HT-29 (cell line): ENCODE data around the gene FCRL6. TPM values are rescaled to one million over a fixed set of nuclear protein-coding genes. Genes with fewer than 3 reads are reported as not detected.

Source experiments
- DNase-seq: peaks from one replicate; pipeline ENCODE4 v3.0.0-alpha.2; 2015; ENCODE audit warnings: low spot score
- total RNA-seq: library from RNA; depleted of rRNA; stranded (reverse); fragments of >200 nt; shearing (Covaris generic); gene quantifications from 2 replicates; pipeline ENCODE4 v1.2.3, GENCODE V29; 2014

Gene FCRL6
- total RNA-seq, 1 experiment from 2014 or later, result not detected

DNA sequence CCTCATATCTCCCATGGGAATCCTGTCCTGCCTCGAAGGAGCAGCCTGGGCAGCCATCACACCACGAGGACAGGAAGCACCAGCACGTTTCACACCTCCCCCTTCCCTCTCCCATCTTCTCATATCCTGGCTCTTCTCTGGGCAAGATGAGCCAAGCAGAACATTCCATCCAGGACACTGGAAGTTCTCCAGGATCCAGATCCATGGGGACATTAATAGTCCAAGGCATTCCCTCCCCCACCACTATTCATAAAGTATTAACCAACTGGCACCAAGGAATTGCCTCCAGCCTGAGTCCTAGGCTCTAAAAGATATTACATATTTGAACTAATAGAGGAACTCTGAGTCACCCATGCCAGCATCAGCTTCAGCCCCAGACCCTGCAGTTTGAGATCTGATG lies 33.2 kb downstream of the FCRL6 start:
- no peak for DNase-seq

- DNase-seq, result no peak
Observed at GRCh38 chr1:159835862-159836525, 33.8 kb downstream of the FCRL6 start.

- DNase-seq, result no peak
Observed at GRCh38 chr1:159838715-159839114, 36.6 kb downstream of the FCRL6 start.

- no peak for DNase-seq
Observed at GRCh38 chr1:159839116-159839849, 37.1 kb downstream of the FCRL6 start.

DNA sequence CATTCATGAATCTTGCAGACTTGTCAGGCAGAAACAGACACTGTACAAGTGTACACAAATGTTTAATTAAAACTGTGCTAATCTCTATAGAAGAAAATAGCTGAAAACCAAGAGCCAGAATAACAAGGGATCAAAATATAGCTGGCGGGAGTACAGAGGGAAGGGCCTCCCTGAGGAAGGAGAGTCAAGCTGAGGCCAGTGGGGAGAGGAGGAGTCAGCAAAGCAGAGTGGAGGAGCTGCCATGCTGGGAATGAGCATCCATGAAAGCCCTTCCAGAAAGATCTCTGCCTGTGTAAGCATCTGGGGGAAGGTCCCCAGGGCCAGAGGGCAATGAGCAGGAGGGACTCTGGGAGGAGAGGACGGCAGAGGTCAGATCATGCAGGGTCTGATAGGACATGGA lies 39.6 kb downstream of the FCRL6 start:
- no peak for DNase-seq

- DNase-seq, result no peak
Observed at GRCh38 chr1:159843459-159843858, 41.3 kb downstream of the FCRL6 start.

DNA sequence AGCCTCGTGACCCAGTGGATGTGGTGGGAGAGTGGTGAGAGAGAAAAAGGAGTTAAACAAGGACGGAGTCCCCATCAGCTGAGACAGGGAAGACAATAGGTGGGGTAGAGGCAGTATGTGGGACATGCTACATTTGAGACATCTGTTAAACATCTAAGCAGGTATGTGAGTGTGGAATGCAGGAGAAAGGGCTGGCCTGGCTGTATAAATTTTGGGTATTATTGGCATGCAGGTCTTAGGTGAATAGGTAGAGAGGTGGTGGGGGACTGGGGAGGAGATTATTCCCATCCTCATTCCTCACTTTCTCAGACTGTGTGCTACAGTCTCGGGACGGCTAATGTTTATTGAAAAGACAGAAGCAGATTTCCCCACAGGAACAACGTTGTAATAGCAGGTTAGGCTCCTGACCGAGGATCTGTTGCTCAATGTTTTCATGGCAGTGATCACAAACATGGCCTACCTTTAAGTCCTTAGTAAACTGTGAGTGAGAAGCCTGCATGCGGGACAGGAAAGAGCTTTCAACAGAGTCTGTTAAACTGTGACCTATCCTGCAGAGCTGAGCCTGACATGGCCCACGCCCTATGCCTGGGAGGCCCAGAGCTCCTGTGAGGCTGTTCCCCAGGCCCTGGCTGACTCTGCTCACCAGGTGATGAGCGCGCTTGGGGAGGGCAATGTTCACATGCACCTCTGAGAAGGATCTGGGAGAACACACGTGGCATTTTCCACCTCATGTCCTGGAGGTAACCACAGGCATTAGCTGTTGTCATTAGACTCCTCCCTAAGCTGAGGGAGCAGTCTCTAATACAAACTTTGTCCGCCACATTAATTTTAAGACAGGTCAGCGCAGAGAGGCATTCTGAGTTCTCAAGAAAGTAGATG lies 43.8 kb downstream of the FCRL6 start:
- no peak for DNase-seq

DNA sequence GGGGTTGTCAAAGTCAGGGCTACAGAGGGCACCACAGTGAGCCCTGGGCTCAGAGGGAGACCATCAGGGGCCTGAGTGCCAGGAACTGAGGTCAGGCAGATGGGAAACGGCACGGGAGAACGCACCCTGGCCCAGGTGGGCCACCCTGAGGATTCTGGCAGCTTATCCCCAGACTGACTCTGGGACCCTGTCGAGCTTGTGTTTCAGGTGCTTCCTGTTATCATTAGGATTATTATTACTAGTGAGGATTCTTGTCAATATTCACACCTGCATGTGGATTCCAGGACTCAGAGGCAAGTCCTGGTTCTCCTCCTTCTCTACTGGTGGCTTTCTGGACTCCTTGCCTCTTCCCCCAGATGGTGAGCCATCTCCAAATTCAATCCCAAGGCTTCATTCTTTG lies 45.1 kb downstream of the FCRL6 start:
- no peak for DNase-seq

DNA sequence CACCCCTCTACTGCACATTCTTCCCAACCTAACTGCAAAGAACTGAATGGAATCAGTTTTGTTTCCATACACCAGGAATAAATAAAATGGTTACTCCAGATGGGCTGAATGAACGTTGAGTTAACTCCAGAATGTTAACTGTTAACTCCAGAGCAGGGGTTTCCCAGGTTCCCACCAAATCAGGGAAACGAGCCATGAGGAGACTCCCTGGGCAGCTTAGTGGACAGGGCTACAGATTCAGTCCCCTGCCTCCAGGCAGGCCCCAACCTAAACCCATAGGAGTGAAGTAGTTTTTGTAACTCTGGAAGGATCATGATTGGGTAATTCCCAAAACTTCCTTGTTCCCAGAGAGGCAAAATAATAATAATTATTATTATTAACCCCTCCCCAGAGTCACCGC lies 46.2 kb downstream of the FCRL6 start:
- DNase-seq, result no peak

DNA sequence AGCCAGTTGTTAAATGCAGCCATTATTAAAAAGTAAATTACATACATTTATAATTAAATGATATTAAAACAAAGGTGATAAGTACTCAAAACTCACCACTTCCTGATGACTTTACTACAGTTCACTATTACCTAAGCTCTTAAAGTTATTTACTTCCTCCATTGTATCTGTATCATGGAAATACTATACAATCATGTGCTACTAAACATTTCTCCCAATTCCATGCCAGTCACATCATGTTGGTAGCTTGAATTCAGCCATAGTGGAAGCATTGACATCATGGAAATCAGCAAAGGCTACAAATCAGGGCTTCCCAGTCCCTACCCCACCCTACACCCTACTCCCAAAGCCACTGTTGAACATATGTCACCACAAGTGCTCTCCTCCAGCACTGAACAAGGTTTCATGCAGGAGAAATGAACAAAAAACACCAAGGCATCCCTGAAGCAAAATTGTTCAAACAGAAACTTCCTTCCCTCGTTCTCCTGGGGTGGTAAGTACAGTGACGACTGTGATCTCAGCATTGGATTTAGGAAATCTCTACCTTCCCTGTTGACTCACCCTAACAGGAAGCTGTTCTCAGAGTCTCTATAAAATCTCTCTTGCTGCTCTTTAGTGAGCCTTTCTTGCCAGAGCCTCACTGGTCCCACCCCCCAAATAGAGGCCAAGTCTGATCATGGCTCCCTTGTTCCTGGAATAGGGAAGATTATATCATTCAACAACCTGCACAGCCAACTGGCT lies 47.6 kb downstream of the FCRL6 start:
- no peak for DNase-seq

- DNase-seq, result no peak
Observed at GRCh38 chr1:159851407-159851806, 49.2 kb downstream of the FCRL6 start.

- no peak for DNase-seq
Observed at GRCh38 chr1:159853417-159854115, 51.4 kb downstream of the FCRL6 start.

DNA sequence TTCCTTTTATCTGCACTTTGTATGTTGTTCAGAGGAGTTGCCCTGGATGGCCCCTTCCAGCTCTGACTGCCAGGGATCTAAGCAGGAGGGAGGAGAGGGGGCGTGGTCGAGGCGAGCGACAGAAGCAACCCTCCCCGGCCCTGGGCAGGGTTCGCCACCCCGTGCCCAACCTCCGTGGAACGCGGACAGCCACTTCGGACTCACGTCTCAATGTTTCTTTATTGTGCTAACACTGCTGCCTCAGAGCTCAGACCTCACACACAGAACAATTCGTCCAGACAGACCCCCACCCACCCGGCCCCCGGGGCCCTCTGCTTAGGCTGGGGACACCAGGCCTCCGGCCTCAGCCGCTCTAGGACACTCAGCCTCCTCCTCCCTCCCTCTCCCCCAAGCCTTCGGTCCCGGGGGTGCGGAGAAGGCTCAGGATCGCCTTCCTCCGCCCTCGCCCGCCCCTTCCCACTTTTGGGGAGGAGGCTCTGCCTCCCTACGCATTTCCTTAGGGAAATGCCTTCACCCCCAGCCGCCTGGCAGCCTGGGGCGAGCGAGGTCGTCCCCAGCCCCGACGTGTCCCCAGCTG lies 52.0 kb downstream of the FCRL6 start:
- DNase-seq, result peak; percentile 47

DNA sequence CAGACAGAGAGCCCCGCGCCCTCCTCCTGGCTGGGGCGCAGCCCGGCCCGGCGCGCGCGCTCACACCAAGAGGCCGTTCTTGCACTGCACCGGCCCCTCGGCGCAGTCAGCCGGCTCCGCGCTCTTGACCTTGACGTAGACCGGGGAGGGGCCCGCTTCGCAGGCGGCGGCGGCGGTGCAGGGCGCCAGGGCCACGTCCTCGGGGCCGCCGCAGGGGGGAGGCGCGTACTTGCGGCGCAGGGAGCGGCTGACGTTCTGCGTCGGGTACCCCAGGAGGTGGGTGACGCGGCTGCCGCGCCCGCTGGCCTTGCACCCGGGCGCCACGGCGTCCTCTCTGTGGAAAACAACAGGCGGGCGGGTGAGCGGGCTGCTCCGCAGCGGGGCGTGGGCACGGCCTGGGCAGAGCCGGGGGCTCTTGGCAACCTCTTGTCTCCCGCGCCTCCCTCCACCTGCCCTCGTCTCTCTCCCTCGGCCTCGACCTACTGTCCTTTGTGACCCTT lies 52.6 kb downstream of the FCRL6 start:
- DNase-seq, result peak; percentile 53

DNA sequence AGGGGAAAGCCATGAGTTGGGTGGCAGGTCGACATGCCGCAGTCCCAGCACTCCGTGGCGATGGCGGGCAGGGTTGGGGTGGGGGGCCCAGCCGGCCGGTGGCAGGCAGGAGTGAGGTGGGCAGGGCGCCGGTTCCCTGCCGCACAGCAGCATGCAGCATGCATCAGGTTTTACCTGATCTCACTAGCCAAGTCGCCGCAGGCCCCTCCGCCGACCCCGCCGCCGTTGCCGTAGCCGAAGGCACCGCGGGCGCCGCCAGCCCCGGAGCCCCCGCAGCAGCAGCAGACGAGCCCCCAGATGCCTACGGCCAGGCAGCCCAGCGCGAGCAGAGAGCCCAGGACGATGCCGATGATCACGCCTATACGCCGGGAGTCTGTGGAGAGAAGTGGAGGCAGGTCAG lies 53.5 kb downstream of the FCRL6 start:
- no peak for DNase-seq

DNA sequence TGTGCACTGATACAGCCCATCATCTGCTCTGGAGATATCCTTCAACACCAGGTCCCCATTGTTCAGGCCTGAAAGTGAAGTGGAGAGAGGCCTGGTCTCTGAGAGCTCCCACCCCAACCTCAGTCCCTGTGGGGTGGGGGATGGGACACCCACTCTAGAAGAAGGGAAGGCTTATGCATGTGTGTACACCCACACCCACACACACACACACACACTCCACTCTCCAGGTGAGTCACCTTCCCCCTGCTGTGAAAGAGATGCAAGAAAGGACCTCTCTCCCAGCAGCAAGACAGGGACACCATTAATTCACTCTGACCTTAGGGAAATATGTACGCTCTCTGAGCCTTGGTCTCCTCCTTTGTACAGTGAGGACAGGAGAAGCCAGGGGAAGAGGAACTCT lies 54.4 kb downstream of the FCRL6 start:
- DNase-seq, result no peak

- no peak for DNase-seq
Observed at GRCh38 chr1:159857889-159858288, 55.7 kb downstream of the FCRL6 start.

DNA sequence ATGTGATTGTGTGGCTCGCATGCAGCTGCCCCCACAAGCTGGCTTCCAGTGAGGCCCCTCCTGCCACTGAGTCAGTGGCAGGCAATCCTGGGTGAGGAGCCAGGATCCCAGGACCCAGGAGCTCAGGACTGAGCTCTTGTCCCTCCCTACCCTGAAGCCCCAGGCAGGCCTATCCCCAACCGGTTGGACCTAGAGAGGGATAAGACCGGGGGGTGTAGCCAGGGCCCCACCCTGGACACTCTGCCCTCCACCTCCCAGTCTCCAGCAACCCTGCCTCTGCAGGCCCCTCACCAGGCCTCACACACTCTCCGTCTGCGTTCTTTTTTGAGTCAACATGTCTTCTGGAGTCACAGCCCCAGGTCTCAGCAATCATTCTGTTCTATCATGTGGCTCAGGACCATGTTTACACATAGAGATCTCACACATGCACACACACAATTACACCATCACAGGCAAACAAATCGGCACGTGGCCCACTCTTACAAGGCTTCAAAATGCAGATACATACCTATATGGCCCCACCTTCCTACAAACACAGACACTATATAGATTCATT lies 57.7 kb downstream of the FCRL6 start:
- DNase-seq, result no peak

- no peak for DNase-seq
Observed at GRCh38 chr1:159860456-159860855, 58.3 kb downstream of the FCRL6 start.

GRCh38 chr1:159861218-159861617 lies 59.1 kb downstream of the FCRL6 start:
- DNase-seq, result no peak
